LHCN-M2 (cell line): ENCODE results near the gene RNF130. TPM values are rescaled to one million over a fixed set of nuclear protein-coding genes. Genes with fewer than 3 reads are reported as not detected.

Source experiments
- DNase-seq: peaks from one replicate; pipeline ENCODE4 v3.0.0-alpha.2; 2012; ENCODE audit warnings: low read depth
- total RNA-seq: library from RNA; depleted of rRNA; stranded (reverse); fragments of >200 nt; gene quantifications from 2 replicates; pipeline ENCODE4 v1.2.3, GENCODE V29; 2014; rRNA removed

RNF130 gene
- total RNA-seq, 1 experiment from 2014 or later: 30.0 TPM

GRCh38 chr5:179919487-179920060 is 152.0 kb downstream of the RNF130 start:
- no peak for DNase-seq

GRCh38 chr5:179918742-179919486 is 152.6 kb downstream of the RNF130 start:
- no peak for DNase-seq

GRCh38 chr5:179916523-179916922 is 155.0 kb downstream of the RNF130 start:
- DNase-seq: no peak

- no peak for DNase-seq
Measured at GRCh38 chr5:179915406-179915935, 156.1 kb downstream of the RNF130 start.

DNA sequence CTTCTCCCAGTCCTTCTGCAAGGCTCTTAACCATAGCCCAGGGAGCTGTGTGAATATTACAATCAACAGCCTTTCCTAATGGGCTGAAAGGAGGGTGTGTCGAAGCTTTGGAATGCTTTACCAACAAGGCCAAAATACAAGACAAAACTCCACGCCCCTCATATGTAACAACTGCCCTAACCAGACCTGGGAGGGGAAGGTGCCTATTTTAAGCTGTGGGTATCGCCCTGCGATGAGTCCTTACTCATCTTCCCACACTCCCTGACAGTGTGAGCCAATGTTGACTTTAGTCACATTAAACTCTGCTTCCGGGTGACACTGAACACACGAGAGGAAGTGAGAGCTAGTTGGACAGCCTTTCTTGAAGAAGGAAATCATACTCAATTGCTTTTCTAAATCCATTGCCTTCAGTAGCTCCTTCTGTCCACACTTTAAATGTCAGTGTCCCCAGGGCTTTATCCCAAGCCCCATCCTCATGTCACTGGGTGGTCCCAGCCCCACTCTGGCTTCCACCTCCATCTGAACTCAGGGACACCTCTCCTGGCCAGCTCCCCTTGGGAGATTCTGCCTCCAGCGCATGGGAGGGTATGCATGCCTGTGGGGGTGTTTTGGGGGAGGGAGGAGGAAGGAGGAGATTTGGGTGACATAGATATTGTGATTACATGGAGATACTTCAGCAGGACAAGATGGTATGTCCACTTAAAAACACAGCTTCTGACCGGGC is 157.4 kb downstream of the RNF130 start:
- DNase-seq: peak; percentile 88

DNA sequence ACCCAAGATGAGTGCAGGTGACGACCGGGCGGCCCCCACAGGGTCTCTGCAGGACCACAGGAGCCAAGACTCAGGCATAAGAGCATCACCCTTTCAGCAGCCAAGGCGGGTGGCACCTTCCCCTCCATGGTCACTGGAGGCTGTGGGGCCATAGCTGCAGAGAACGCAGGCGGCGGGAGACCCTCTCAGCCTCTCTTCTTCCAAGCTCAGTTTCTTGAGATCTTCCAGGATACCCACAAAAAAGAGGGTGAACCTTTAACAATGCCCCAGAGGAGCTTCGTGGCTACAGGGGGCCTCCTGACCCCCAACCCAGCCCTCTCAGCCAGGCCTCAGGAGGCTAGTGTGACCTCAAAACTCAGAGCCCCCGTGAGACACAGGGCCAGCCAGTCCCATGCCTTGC is 158.1 kb downstream of the RNF130 start:
- no peak for DNase-seq

- DNase-seq: no peak
Measured at GRCh38 chr5:179912951-179913350, 158.6 kb downstream of the RNF130 start.

DNA sequence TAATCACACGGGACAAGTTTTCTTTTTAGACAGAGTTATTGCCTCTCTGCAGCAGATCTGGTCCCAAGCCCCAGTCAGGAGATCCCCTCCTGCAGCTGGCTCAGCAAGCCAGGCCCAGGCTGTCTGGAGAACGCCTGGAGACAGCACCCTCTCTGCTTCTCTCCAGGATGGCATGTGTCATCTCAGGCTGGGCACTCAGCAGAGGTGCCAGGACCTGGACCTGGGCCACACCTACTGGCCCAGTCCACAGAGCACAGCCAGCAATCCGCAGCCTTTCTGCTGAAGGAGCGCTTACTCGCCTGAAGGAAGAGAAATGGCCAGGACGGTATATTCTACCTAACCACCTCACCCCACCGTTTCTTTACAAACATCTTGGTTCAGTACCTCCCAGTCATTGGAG is 159.2 kb downstream of the RNF130 start:
- no peak for DNase-seq

- no peak for DNase-seq
Measured at GRCh38 chr5:179909224-179909623, 162.3 kb downstream of the RNF130 start.

GRCh38 chr5:179908528-179908927 is 163.0 kb downstream of the RNF130 start:
- DNase-seq: no peak

DNA sequence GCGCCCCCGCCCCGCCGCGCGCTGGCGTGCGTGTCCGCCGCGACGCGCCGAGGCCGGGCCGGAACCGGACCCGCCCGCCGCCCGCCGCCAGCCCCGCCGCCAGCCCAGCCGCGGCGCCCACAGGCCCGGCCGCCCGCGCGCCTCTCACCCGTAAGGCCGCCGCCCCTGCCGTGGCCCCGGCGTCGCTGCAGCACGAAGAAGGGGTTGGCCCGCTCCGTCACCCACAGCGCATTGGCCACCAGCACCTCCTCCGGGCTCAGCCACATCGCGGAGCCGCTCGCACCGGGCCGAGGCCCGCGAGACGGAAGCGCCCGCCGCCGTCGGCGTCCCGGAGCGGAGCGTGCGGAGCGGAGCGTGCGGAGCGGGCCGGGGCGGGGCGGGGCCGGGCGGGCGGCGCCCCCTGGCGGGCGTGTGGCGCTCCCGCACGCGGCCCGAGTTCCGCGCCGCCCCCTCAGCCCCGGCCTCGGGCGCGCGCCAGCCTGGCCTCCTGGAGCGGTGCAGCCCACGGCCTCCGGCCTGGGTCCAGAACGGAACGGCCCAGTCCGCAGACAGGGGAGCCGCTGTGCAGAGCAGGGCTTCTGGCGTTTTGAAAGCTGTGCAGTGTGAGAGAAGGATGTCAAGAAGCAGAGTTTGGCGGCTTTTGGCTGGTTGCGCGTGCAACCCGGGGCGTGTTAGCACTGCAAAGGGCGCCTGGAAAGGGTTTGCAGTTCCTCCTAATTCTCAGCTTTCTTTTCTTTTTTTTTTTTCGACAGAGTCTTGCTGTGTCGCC is 163.8 kb downstream of the RNF130 start, which contains the start of gene TBC1D9B:
Gene TBC1D9B, minus strand, starts transcription at position 342 of the 769 bp plus-strand sequence. Its CDS starts 76 bp downstream, at position 266.
- DNase-seq: peak; percentile 55

DNA sequence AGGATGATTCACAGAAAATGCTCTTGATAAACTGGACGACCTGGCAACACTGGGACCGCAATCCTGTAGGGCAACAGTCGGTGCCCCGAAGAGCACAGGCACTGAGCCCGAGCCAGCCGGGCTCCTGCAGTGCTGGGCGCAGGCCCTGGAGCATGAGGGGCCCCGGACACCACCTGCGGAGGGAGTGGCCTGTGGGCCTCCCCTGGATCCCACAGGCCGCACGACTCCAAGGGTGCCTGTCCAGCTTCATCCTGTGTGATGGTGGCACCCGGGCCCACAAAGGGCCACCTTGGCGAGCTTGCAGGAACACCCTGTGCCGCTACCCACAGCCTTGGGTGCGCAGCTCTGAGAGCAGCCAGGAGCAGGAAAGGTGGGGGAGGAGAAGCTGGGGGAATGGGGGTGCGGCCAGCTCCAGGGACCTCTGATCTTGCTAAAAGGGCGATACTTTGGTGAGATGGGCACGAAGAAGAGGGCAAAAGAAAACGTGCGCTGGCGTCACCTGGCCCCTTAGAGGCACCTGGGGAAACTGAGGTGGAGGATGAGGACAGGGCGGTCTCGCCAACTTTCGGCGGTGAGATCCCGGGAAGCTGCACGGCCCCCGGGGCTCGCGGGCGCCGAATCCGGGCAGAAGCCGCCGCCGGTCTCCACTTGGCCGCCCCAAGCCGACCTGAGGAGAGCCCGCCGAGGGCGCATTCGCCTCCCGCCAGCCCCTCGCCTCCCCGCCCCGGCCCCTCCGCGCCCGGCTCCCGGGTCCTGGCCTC is 164.6 kb downstream of the RNF130 start:
- peak; percentile 23 for DNase-seq

- DNase-seq: no peak
Measured at GRCh38 chr5:179906294-179906794, 165.2 kb downstream of the RNF130 start.

- no peak for DNase-seq
Measured at GRCh38 chr5:179905161-179905560, 166.4 kb downstream of the RNF130 start.

Other genes starting within 250 kb of the RNF130 start
- gene MRNIP, start 212.9 kb downstream of the RNF130 start, total RNA-seq: 12.5 and 15.3 TPM in 2 replicates
- 75.3 and 77.7 TPM in 2 replicates for gene TBC1D9B, start 163.9 kb downstream of the RNF130 start, total RNA-seq
- not detected in 2 replicates for gene RASGEF1C, start 137.5 kb upstream of the RNF130 start, total RNA-seq
- 26.7 and 33.8 TPM in 2 replicates for gene MAPK9, start 220.3 kb upstream of the RNF130 start, total RNA-seq